Hematopoietic multipotent progenitor cell (in vitro differentiated cells): ENCODE measurements around the gene LIG4. TPM values are rescaled to one million over a fixed set of nuclear protein-coding genes. Genes with fewer than 3 reads are reported as not detected.
A peak's percentile ranks its signal among the peaks of the same experiment; 100 is the strongest.

Experiments
- DNase-seq, 3 donors: peaks; one replicate each; pipeline ENCODE4 v3.0.0-alpha.2; 2011 to 2015; ENCODE audit warnings: low read depth in 2 of 3, low spot score in 2 of 3
- total RNA-seq: library from RNA; depleted of rRNA; stranded (reverse); fragments of >200 nt; gene quantifications from one replicate; pipeline ENCODE4 v1.2.3, GENCODE V29; 2012

LIG4 gene
- total RNA-seq, 1 donor: 3.0 TPM

DNA sequence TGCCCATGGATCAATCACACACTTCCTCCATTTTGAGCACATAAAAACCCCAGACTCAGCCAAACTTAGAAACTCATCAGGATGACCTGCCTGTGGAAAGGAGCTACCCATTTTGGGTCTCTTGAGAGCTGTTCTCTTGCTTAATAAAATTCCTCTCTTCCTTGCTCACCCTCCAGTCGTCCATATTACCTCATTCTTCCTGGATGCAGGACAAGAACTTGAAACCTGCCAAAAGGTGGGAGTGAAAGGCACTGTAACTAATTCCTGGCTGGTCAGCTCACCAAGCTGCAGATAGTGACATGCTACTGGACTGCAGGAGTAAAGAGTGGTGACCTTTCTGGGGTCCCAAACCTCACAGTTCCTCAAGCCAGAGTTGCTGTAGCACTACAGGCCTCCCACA lies 20.2 kb downstream of the LIG4 start:
- DNase-seq: no peak

DNA sequence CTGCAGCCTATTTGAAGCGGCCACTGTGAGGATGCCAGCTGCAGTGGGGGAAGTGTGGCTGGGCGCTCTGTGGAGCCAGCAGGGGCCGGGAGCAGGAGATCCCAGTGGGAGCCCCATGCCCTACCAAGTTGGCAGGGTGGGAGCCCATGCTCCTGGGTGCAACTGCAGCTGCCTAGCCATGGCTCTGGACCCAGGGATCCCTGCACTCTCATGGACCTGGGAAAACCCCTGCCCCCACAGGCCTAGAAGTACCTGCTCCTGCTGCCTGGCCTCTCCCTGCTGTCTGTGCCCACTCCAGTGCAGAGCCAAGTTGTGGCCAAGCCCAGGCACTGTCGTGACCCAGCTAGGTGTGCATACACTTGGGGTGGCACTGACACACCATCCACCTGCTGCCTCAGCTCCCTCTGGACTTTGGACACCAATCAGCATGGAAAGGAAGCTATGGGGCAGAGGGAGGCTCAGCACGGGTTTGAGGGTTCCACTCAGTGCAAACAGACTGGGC lies 20.9 kb downstream of the LIG4 start:
- DNase-seq: no peak

DNA sequence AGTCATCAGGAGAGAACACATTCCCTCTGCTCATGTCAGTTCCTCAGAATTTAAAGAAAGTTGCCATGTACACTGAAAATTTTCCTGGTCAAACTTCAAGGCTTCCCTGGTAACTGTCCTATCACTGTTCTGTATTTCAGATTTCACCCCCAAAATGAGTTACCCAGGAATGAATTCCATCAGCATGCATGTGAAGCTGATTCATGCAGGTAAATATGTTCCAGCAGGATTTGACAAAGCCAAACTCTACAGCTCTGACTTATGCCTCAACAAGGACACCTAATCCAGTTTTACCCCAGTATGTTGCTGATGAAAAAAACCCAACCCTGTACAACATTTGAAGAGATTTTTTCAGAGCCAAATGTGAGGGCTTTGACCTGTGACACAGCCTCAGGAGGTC lies 21.5 kb downstream of the LIG4 start:
- no peak for DNase-seq

DNA sequence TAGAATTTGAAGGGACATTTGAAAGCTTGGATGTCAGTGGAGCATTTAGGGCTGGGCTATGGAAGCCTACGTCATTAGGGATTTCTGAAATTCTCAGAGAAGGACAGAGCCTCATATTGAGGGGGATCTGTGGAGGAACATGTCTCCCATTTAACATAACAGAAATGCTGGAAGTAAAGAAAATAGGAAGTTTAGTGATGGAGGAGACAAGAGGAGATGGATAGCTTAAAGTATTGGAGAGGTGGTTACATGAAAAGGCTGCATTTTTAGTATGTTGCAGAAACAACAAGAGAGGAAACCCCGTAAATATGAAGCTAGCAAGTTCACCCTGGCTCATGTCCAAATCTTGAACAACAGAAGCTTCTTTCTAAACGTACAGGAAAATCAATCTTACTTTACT lies 24.4 kb downstream of the LIG4 start:
- DNase-seq: no peak

DNA sequence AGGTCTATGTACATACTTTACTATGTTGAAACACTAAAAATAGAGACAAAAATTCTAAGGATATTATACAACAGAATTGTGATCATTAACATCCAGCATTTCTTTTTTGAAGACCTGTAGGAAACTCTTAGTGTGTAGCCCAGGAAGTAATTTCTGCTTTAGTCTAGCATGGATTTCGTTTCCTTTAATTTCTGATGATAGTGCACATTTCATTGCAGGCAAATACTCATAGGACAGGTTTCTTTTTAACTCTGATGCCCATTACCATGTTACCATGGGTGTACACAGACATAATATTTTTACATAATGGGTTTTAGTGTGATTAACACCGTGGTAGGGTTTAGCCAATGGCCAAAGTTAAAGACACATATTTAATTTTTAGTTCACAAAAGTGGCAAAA lies 27.1 kb downstream of the LIG4 start:
- no peak for DNase-seq

DNA sequence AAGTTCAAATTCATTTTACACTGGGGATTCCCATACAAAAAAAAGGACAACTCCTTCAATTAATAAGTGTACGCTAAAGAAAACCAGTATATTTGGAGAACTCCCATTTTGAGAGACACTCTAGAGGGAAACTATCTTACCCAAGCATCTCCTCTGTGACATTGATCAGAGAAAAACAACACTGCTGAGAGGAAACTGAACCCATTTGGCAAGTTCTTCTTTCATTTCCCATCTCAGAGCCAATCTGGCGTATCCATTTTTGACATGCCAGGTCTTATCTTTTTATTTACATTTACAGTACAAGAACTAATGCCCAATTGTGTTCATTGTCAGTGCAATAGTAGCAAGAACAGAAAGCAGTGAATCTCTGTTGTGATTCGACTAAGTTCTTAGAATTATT lies 30.1 kb downstream of the LIG4 start:
- no peak for DNase-seq

DNA sequence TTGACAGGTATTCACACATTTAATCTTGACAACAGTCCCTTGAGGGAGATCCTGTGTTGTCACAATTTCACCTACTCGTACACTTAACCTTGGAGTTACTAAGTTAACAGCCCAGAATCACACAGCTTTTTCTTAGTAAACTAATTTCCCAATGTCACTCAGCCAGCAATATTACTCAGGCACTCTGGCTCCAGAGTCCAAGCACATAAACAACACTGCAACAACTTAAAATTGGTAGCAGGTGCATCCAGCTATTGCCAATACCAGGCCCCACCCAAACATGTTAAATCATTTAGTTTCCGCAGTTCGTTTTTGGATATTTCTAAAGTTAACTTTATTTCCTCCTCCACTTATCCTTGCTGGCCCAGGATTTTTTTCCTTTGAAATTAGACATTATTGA lies 32.7 kb downstream of the LIG4 start:
- no peak for DNase-seq

DNA sequence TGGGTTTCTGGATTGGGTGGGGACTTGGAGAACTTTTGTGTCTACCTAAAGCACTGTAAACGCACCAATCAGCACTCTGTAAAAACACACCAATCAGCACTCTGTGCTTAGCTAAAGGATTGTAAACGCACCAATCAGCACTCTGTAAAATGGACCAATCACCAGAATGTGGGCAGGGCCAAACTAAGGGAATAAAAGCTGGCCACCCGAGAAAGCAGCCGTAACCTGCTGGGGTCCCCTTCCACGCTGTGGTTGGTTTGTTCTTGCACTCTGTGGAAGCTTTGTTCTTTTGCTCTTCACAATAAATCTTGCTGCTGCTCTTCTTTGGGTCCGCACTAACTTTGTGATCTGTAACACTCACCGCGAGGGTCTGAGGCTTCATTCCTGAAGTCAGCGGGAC lies 37.3 kb downstream of the LIG4 start:
- DNase-seq: no peak

DNA sequence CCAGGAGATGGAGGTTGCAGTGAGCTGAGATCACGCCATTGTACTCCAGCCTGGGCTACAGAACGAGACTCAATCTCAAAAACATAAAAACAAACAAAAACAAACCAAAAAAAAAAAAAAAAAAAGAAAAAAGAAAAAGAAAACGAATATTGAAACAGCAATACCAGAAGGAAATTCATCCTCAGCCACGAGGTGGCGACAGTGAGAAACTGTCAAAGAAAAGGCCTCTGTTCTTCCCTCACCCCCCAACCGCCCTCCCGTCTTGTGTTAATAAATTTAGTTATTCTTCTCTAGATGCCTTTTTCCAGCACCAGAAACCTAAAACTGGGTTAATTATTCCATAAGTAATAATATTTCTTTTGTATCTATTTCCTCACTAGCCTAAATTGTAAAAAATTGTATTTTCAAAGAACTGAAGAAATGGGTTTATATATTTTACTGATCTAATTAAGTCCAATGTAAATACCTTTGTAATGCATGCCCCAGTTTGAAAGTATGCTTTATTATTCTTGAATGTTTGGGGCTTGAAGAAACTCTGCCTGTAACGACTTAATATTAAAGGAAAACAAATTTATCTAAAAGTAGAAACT lies 38.6 kb downstream of the LIG4 start:
- DNase-seq: peak; percentile 13 to 76 (median 55)

DNA sequence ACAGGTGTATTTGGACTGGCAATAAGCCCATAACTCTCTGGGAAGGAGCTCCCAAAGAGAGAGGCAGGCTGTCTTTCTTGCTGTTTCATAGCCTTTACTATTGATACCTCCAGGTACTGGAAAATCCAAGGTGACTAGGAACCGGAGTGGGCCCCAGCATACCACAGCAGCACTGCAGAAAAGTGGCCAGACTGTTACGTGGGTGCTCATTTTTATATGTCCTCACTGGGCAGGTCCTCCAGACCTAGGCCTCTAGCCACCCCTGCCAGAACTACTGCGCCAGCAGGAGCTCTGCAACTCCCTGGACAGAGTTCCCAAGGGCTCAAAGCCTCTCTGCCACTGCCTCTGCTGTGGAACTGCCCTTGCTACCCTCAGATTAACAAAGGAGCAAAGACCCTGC lies 46.4 kb downstream of the LIG4 start:
- DNase-seq: no peak

DNA sequence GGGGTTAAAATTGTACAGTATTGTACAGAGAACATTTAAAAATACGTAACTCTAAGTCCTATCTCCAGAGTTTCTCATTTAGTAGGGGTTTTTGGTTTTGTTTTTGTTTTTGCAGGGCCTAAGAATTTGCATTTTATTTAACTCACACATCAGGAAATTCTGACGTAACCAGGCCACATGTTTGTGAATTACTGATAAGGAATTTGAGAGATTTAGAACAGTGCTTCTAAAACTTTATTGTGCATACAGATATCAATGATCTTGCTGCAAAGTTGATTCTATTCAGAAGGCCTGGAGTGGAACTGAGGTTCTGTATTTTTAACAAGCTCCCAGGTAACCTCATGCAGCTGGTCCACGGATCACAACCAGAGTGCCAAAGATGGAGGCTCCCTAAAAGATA lies 49.3 kb downstream of the LIG4 start:
- peak in 1 of 3 donors; percentile 13 for DNase-seq

DNA sequence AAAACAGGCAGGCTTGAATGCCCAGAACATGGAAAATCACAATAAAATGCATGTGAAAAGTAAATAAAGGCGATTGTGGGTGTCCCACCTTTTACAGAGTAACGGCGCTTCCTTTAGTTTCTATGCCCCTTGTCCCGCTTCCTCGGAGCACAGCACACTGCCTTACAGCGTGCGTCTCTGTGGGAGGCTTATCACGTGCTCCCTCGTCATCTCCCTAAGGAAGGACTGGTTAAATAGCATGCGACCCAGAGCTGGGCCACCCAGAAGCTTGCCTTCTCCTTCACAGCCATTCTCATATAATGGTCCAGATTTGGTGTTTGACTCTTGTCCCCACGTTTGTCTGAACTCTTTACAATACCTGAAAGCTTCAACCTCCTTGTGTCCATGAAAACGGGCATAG lies 56.6 kb downstream of the LIG4 start:
- DNase-seq: no peak

Other genes starting within 250 kb of the LIG4 start
- 4.6 TPM for gene ABHD13, start 2.9 kb upstream of the LIG4 start, total RNA-seq
- gene TNFSF13B, start 54.2 kb upstream of the LIG4 start, total RNA-seq: 27.5 TPM